ENCODE data around the gene ADPRM. TPM values are rescaled to one million over a fixed set of nuclear protein-coding genes. Genes with fewer than 3 reads are reported as not detected.

The ADPRM gene
- polyA plus RNA-seq, 1 of the 3 experiments (the other 2 are of a cell fraction): 7.6 TPM

GRCh38 chr17:10739386-10739785 is 42.0 kb downstream of the ADPRM start:
- 84% methylated on average over 5 of the region's 5 CpGs for WGBS (ENCODE audit: low lambda C conversion rate)
- no peak overlapping the region for H3K4me2 ChIP-seq
- POLR2A ChIA-PET: no interaction called here
- CTCF ChIA-PET: interaction anchor here (8.5 kb wide), 1 partner anchor 106 kb away, joined by 165 read pairs; no protein-coding TSS in a partner anchor
- H3K4me3 ChIP-seq (ENCODE audit: low read depth in 2 of 2, low read length in 1 of 2): no peak overlapping the region
- H4K20me1 ChIP-seq (ENCODE audit: insufficient read depth): no peaks in the 10 kb centered on the region
- H3K9me2 ChIP-seq: no peaks in the 10 kb centered on the region
- H3K9ac ChIP-seq: no peak overlapping the region
- no peaks in the 10 kb centered on the region for H3K36me3 ChIP-seq (replicated peaks in 1 of 2; ENCODE audit: control insufficient read depth in 1 of 2, insufficient read depth in 2 of 2, low read length in 1 of 2)
- no peaks in the 10 kb centered on the region for H3F3A ChIP-seq (replicated peaks; ENCODE audit: insufficient read depth)
- peaks cover 0 to 16% of the 10 kb centered on the region in 2 experiments; a peak in 1 of 4 replicates for H3K4me1 ChIP-seq (ENCODE audit: control insufficient read depth in 1 of 2, insufficient read depth in 2 of 2, low read depth in 1 of 2, low read length in 1 of 2)
- H3K9me3 ChIP-seq: no peaks in the 10 kb centered on the region
- DNase-seq: no peak
- H3K27me3 ChIP-seq (ENCODE audit: insufficient read depth): no peaks in the 10 kb centered on the region; the same call in 1 of the 2 replicates
- H3K79me2 ChIP-seq (ENCODE audit: insufficient read depth): no peaks in the 10 kb centered on the region
- no peak overlapping the region for H3K27ac ChIP-seq (ENCODE audit: low read depth in 2 of 2, low read length in 1 of 2)
- H2AFZ ChIP-seq (ENCODE audit: low read depth): no peak overlapping the region
- TF ChIP-seq POLR2AphosphoS5 (IDR thresholded peaks at IDR 0.05; ENCODE audit: low read depth, low read length): no peak

- Histone ChIP-seq H3K9ac (no peak overlapping the region), H3F3A (replicated peaks; ENCODE audit: insufficient read depth) (no peaks in the 10 kb centered on the region), H3K27ac (ENCODE audit: low read depth in 2 of 2, low read length in 1 of 2) (no peak overlapping the region), H3K4me3 (ENCODE audit: low read depth in 2 of 2, low read length in 1 of 2) (no peak overlapping the region), H4K20me1 (ENCODE audit: insufficient read depth) (no peaks in the 10 kb centered on the region), H3K9me2 (no peaks in the 10 kb centered on the region), H3K27me3 (ENCODE audit: insufficient read depth) (no peaks in the 10 kb centered on the region; the same call in 1 of the 2 replicates), H3K9me3 (no peaks in the 10 kb centered on the region), H2AFZ (ENCODE audit: low read depth) (no peak overlapping the region), H3K4me2 (no peak overlapping the region), H3K4me1 (ENCODE audit: control insufficient read depth in 1 of 2, insufficient read depth in 2 of 2, low read depth in 1 of 2, low read length in 1 of 2) (peaks cover 0 to 19% of the 10 kb centered on the region in 2 experiments; a peak in 1 of 4 replicates), H3K79me2 (ENCODE audit: insufficient read depth) (no peaks in the 10 kb centered on the region), H3K36me3 (replicated peaks in 1 of 2; ENCODE audit: control insufficient read depth in 1 of 2, insufficient read depth in 2 of 2, low read length in 1 of 2) (no peaks in the 10 kb centered on the region)
- DNase-seq: no peak
- 61% methylated on average over 10 of the region's 10 CpGs for WGBS (ENCODE audit: low lambda C conversion rate)
- TF ChIP-seq SIN3A (IDR thresholded peaks at IDR 0.05; ENCODE audit: borderline replicate concordance, low read depth, low read length) (no peak), ELF1 (IDR thresholded peaks at IDR 0.05) (no peak), TCF12 (IDR thresholded peaks at IDR 0.05) (no peak), EZH2phosphoT487 (IDR thresholded peaks at IDR 0.05; ENCODE audit: borderline replicate concordance, low read depth) (no peak), YY1 (IDR thresholded peaks at IDR 0.05; ENCODE audit: low read depth) (no peak), NRF1 (IDR thresholded peaks at IDR 0.05; ENCODE audit: low read depth, low read length) (no peak), SMC3 (IDR thresholded peaks at IDR 0.05; ENCODE audit: low read depth, low read length) (no peak), EP300 (IDR thresholded peaks at IDR 0.05; ENCODE audit: borderline replicate concordance in 1 of 2, low read depth in 1 of 2, low read length in 1 of 2) (no peak), CHD2 (IDR thresholded peaks at IDR 0.05; ENCODE audit: low read length, partially characterized antibody) (no peak), POLR2AphosphoS5 (IDR thresholded peaks at IDR 0.05; ENCODE audit: low read depth, low read length) (no peak), GATA2 (CRISPR knock-in tag; IDR thresholded peaks at IDR 0.05) (no peak), RFX5 (IDR thresholded peaks at IDR 0.05; ENCODE audit: low read length) (no peak), NFIC (IDR thresholded peaks at IDR 0.05; ENCODE audit: borderline replicate concordance) (no peak), USF1 (IDR thresholded peaks at IDR 0.05; ENCODE audit: borderline replicate concordance, low read depth) (no peak), TEAD4 (IDR thresholded peaks at IDR 0.05; ENCODE audit: borderline replicate concordance, insufficient read depth) (no peak)
- TF ChIP-seq, protein P1, sequence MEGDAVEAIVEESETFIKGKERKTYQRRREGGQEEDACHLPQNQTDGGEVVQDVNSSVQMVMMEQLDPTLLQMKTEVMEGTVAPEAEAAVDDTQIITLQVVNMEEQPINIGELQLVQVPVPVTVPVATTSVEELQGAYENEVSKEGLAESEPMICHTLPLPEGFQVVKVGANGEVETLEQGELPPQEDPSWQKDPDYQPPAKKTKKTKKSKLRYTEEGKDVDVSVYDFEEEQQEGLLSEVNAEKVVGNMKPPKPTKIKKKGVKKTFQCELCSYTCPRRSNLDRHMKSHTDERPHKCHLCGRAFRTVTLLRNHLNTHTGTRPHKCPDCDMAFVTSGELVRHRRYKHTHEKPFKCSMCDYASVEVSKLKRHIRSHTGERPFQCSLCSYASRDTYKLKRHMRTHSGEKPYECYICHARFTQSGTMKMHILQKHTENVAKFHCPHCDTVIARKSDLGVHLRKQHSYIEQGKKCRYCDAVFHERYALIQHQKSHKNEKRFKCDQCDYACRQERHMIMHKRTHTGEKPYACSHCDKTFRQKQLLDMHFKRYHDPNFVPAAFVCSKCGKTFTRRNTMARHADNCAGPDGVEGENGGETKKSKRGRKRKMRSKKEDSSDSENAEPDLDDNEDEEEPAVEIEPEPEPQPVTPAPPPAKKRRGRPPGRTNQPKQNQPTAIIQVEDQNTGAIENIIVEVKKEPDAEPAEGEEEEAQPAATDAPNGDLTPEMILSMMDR (IDR thresholded peaks at IDR 0.05): no peak
- TF ChIP-seq, protein P2, sequence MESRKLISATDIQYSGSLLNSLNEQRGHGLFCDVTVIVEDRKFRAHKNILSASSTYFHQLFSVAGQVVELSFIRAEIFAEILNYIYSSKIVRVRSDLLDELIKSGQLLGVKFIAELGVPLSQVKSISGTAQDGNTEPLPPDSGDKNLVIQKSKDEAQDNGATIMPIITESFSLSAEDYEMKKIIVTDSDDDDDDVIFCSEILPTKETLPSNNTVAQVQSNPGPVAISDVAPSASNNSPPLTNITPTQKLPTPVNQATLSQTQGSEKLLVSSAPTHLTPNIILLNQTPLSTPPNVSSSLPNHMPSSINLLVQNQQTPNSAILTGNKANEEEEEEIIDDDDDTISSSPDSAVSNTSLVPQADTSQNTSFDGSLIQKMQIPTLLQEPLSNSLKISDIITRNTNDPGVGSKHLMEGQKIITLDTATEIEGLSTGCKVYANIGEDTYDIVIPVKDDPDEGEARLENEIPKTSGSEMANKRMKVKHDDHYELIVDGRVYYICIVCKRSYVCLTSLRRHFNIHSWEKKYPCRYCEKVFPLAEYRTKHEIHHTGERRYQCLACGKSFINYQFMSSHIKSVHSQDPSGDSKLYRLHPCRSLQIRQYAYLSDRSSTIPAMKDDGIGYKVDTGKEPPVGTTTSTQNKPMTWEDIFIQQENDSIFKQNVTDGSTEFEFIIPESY (IDR thresholded peaks at IDR 0.05; ENCODE audit: borderline replicate concordance, low read depth): no peak
- TF ChIP-seq, protein P3, sequence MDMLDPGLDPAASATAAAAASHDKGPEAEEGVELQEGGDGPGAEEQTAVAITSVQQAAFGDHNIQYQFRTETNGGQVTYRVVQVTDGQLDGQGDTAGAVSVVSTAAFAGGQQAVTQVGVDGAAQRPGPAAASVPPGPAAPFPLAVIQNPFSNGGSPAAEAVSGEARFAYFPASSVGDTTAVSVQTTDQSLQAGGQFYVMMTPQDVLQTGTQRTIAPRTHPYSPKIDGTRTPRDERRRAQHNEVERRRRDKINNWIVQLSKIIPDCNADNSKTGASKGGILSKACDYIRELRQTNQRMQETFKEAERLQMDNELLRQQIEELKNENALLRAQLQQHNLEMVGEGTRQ (IDR thresholded peaks at IDR 0.05; ENCODE audit: borderline replicate concordance, low read depth, low read length): no peak
- TF ChIP-seq, protein P4, sequence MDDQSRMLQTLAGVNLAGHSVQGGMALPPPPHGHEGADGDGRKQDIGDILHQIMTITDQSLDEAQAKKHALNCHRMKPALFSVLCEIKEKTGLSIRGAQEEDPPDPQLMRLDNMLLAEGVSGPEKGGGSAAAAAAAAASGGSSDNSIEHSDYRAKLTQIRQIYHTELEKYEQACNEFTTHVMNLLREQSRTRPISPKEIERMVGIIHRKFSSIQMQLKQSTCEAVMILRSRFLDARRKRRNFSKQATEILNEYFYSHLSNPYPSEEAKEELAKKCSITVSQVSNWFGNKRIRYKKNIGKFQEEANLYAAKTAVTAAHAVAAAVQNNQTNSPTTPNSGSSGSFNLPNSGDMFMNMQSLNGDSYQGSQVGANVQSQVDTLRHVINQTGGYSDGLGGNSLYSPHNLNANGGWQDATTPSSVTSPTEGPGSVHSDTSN (IDR thresholded peaks at IDR 0.05): no peak
- ChIA-PET CTCF (interaction anchor here (1.4 to 8.5 kb wide), 2 partner anchors 95 to 104 kb away, joined by 4 to 165 read pairs; no protein-coding TSS in a partner anchor), POLR2A (no interaction called here)
These were observed 44.2 kb downstream of the ADPRM start for GRCh38 chr17:10741416-10742135.
